ENCODE results near the gene KIFC1. TPM values are rescaled to one million over a fixed set of nuclear protein-coding genes. Genes with fewer than 3 reads are reported as not detected.

Gene KIFC1
- total and polyA plus RNA-seq, 9 of the 15 experiments (the other 6 are each of a cell fraction or from before 2014, with no cell fraction given) = 1.3 to 95.2 (median 76.9) TPM

DNA sequence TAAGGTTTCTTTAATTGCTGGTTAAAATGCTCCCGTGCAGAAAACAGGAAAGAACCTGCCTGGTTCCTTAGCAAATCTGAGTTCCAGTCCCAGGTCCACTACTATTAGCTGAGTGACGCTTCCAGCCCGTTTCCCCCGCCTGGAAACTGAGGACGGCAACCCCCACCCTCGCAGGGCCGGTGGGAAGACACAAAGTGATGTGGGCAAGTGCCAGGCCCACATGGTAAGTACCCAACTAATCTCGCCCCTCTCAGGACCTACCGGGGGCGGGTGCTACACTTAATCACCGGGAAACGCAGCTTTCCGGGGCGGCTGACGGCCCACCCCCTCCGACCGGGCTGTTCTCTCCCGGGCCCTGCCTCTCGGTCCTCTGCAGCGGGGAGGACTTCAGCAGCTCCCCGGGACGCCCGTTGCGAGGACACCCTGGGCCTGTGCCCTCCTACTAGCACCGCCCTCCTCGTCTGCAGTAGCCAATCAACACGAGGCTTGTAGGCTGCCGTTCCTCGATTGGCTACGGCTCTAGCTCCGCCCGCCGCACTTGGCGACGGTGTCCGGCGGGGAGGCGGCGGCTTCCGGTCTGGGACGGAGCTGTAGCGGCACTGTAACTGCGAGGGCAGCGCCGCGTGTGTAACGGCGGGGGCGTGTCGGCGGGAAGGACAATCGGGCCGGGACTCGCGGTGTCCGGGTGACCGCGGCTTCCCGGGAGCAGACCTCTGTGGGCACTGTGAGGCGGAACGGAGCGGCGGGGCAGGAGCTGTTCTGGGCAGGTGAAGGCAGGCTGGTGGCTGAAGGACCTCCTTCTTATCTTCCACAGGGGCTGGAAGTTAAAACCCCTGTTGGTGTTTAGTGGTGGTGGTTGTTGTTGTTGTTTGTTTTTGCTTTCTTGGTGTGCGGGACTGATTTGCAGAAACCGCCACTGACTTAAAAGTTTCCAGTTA is 62.7 kb downstream of the KIFC1 start, which contains the start of gene ZBTB9:
Gene ZBTB9, plus strand, starts transcription at position 568 of the 938 bp plus-strand sequence. CDS start 525 bp downstream, outside the sequence.
- CTCF ChIA-PET (ENCODE audit: low intra/inter-chr PET ratio) = no interaction called here
- no peaks in the 10 kb centered on the region for H3K9me1 ChIP-seq (ENCODE audit: control insufficient read depth, insufficient read depth, low read length)
- H3K9me3 ChIP-seq (replicated peaks; ENCODE audit: control insufficient read depth, insufficient read depth, low read depth, low read length) = no peaks in the 10 kb centered on the region
- WGBS (ENCODE audit: insufficient coverage, low coverage, missing lambda C conversion rate) = 1% methylated on average over 64 of the region's 65 CpGs
- H4K20me1 ChIP-seq (replicated peaks; ENCODE audit: control insufficient read depth, insufficient read depth, low read length) = no peaks in the 10 kb centered on the region
- DNase-seq (ENCODE audit: extremely low read depth in 1 of 4, low spot score in 3 of 4) = peak; percentile 98 to 100 (median 100)
- peak within 1 kb of the TSS; percentile 62 for H3K27ac ChIP-seq (ENCODE audit: extremely low read depth, low read depth, low read length)
- intact Hi-C loops (cut with micrococcal nuclease) (no loop called here), in situ Hi-C loops (cut with MboI) (no loop called here)
- peak within 1 kb of the TSS; percentile 64 for H3K4me3 ChIP-seq
- no peaks in the 10 kb centered on the region for H3K27me3 ChIP-seq (ENCODE audit: control insufficient read depth in 2 of 2, insufficient read depth in 2 of 2, low read length in 2 of 2)
- ATAC-seq = peak; percentile 99
- BruUV-seq (replicated peaks) = TSS peak; percentile 92
- H3K4me1 ChIP-seq (replicated peaks in 1 of 2; ENCODE audit: control insufficient read depth in 2 of 2, insufficient read depth in 2 of 2, low read length in 2 of 2) = peaks cover 14 to 20% of the 10 kb centered on the region in 2 experiments
- H3K4me2 ChIP-seq (ENCODE audit: insufficient read depth, low read length) = peak within 1 kb of the TSS; percentile 94
- H3K79me2 ChIP-seq (ENCODE audit: control insufficient read depth, insufficient read depth, low read length) = peaks cover 35% of the 10 kb centered on the region
- POLR2A ChIA-PET = interaction anchor here (0.6 to 1.9 kb wide), 14 partner anchors 9 to 482 kb away, joined by 3 to 9 read pairs (median 3); partner anchors contain the start of genes CUTA and RGL2
- peak within 1 kb of the TSS; percentile 86 for H2AFZ ChIP-seq (ENCODE audit: low read depth, low read length)
- peak within 1 kb of the TSS; percentile 78 to 95 for H3K9ac ChIP-seq (ENCODE audit: insufficient read depth in 1 of 2, low read depth in 2 of 2, low read length in 2 of 2)
- peak; percentile 99 for FAIRE-seq
- H3K36me3 ChIP-seq (ENCODE audit: control insufficient read depth, insufficient read depth, low read length) = peaks cover 40% of the 10 kb centered on the region
- no peak for TF ChIP-seq OTX1 (CRISPR knock-in tag; IDR thresholded peaks at IDR 0.05)
- TF ChIP-seq NR1H2 (CRISPR knock-in tag; IDR thresholded peaks at IDR 0.05) = 0 out of 2 replicates have a peak, but pooled peaks have one; percentile 55
- TF ChIP-seq STAG1 (CRISPR knock-in tag; IDR thresholded peaks at IDR 0.05; ENCODE audit: borderline replicate concordance) = no peak
- TF ChIP-seq, protein P1, sequence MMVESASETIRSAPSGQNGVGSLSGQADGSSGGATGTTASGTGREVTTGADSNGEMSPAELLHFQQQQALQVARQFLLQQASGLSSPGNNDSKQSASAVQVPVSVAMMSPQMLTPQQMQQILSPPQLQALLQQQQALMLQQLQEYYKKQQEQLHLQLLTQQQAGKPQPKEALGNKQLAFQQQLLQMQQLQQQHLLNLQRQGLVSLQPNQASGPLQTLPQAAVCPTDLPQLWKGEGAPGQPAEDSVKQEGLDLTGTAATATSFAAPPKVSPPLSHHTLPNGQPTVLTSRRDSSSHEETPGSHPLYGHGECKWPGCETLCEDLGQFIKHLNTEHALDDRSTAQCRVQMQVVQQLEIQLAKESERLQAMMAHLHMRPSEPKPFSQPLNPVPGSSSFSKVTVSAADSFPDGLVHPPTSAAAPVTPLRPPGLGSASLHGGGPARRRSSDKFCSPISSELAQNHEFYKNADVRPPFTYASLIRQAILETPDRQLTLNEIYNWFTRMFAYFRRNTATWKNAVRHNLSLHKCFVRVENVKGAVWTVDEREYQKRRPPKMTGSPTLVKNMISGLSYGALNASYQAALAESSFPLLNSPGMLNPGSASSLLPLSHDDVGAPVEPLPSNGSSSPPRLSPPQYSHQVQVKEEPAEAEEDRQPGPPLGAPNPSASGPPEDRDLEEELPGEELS (CRISPR knock-in tag; IDR thresholded peaks at IDR 0.05; ENCODE audit: borderline replicate concordance) = no peak; the same call in 1 of the 2 replicates
- TF ChIP-seq ZNF551 (CRISPR knock-in tag; IDR thresholded peaks at IDR 0.05) = no peak
- TF ChIP-seq, protein P2, sequence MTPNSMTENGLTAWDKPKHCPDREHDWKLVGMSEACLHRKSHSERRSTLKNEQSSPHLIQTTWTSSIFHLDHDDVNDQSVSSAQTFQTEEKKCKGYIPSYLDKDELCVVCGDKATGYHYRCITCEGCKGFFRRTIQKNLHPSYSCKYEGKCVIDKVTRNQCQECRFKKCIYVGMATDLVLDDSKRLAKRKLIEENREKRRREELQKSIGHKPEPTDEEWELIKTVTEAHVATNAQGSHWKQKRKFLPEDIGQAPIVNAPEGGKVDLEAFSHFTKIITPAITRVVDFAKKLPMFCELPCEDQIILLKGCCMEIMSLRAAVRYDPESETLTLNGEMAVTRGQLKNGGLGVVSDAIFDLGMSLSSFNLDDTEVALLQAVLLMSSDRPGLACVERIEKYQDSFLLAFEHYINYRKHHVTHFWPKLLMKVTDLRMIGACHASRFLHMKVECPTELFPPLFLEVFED (CRISPR knock-in tag; conservative IDR thresholded peaks at IDR 0.05) = 0 out of 2 replicates have a peak, but pooled peaks have one; percentile 62
- TF ChIP-seq GTF2F1 (IDR thresholded peaks at IDR 0.05; ENCODE audit: low read depth, low read length) = no peak; the same call in 1 of the 2 replicates
- TF ChIP-seq MCM7 (IDR thresholded peaks at IDR 0.05) = no peak
- TF ChIP-seq, protein P3, sequence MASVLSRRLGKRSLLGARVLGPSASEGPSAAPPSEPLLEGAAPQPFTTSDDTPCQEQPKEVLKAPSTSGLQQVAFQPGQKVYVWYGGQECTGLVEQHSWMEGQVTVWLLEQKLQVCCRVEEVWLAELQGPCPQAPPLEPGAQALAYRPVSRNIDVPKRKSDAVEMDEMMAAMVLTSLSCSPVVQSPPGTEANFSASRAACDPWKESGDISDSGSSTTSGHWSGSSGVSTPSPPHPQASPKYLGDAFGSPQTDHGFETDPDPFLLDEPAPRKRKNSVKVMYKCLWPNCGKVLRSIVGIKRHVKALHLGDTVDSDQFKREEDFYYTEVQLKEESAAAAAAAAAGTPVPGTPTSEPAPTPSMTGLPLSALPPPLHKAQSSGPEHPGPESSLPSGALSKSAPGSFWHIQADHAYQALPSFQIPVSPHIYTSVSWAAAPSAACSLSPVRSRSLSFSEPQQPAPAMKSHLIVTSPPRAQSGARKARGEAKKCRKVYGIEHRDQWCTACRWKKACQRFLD (CRISPR knock-in tag; IDR thresholded peaks at IDR 0.05) = 0 out of 2 replicates have a peak, but pooled peaks have one; percentile 63
- TF ChIP-seq GATA2 (CRISPR knock-in tag; IDR thresholded peaks at IDR 0.05) = no peak
- TF ChIP-seq, protein P4, sequence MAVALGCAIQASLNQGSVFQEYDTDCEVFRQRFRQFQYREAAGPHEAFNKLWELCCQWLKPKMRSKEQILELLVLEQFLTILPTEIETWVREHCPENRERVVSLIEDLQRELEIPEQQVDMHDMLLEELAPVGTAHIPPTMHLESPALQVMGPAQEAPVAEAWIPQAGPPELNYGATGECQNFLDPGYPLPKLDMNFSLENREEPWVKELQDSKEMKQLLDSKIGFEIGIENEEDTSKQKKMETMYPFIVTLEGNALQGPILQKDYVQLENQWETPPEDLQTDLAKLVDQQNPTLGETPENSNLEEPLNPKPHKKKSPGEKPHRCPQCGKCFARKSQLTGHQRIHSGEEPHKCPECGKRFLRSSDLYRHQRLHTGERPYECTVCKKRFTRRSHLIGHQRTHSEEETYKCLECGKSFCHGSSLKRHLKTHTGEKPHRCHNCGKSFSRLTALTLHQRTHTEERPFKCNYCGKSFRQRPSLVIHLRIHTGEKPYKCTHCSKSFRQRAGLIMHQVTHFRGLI (CRISPR knock-in tag; IDR thresholded peaks at IDR 0.05) = no peak
- TF ChIP-seq, protein P5, sequence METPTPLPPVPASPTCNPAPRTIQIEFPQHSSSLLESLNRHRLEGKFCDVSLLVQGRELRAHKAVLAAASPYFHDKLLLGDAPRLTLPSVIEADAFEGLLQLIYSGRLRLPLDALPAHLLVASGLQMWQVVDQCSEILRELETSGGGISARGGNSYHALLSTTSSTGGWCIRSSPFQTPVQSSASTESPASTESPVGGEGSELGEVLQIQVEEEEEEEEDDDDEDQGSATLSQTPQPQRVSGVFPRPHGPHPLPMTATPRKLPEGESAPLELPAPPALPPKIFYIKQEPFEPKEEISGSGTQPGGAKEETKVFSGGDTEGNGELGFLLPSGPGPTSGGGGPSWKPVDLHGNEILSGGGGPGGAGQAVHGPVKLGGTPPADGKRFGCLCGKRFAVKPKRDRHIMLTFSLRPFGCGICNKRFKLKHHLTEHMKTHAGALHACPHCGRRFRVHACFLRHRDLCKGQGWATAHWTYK (CRISPR knock-in tag; IDR thresholded peaks at IDR 0.05) = peak; percentile 23; the same call in 1 of the 2 replicates
